GM19468 (cell line): ENCODE results near the gene PLK5.
"Not testable (repeated sequence)": the region's sequence is repeated elsewhere in the genome, so short reads cannot be mapped to it uniquely, and the experiment has no call there.

Experiments
- ATAC-seq: cut with Tn5 transposase; IDR thresholded peaks from one replicate; pipeline ENCODE4 v1.9.1; 2021; ENCODE audit warnings: mild to moderate bottlenecking, moderate library complexity, moderate number of reproducible peaks; ENCODE audit not compliant: unreplicated experiment; ENCODE audit errors: extremely low read depth

PLK5 gene

GRCh38 chr19:1491114-1491848, 32.6 kb upstream of the PLK5 start, which contains the start of gene REEP6:
Gene REEP6 (plus strand): TSS chr19:1491181. CDS start chr19:1491270, 89 bp downstream.
- ATAC-seq = no peak

- no peak for ATAC-seq
Measured at GRCh38 chr19:1491849-1492170, 32.1 kb upstream of the PLK5 start.

- no peak for ATAC-seq
Measured at GRCh38 chr19:1492474-1493006, 31.3 kb upstream of the PLK5 start.

- ATAC-seq = no peak
Measured at GRCh38 chr19:1494115-1494815, 29.6 kb upstream of the PLK5 start.

- ATAC-seq = no peak
Measured at GRCh38 chr19:1495051-1495798, 28.7 kb upstream of the PLK5 start.

GRCh38 chr19:1495799-1496713, 27.8 kb upstream of the PLK5 start:
- no peak for ATAC-seq

- ATAC-seq = no peak
Measured at GRCh38 chr19:1496714-1497577, 26.9 kb upstream of the PLK5 start.

- no peak for ATAC-seq
Measured at GRCh38 chr19:1497578-1498235, 26.2 kb upstream of the PLK5 start.

GRCh38 chr19:1499231-1499630, 24.6 kb upstream of the PLK5 start:
- ATAC-seq = not testable (repeated sequence)

- no peak for ATAC-seq
Measured at GRCh38 chr19:1501200-1501595, 22.7 kb upstream of the PLK5 start.

- no peak for ATAC-seq
Measured at GRCh38 chr19:1502433-1503088, 21.3 kb upstream of the PLK5 start.

GRCh38 chr19:1503089-1503924, 20.6 kb upstream of the PLK5 start:
- no peak for ATAC-seq

- ATAC-seq = no peak
Measured at GRCh38 chr19:1503925-1504773, 19.7 kb upstream of the PLK5 start.

- no peak for ATAC-seq
Measured at GRCh38 chr19:1505012-1505411, 18.9 kb upstream of the PLK5 start.

- no peak for ATAC-seq
Measured at GRCh38 chr19:1505991-1506881, 17.6 kb upstream of the PLK5 start.
